GM12878 (cell line): Measurements from ENCODE around the gene PEAR1. TPM values are rescaled to one million over a fixed set of nuclear protein-coding genes. Genes with fewer than 3 reads are reported as not detected.

Experiments
- ATAC-seq: fragments of 200-7000 bp; cut with Tn5 transposase; 3 replicates; pipeline ENCODE4 v1.9.1; 2020; ENCODE audit warnings: mild to moderate bottlenecking, moderate library complexity
- BruUV-seq: library from RNA; stranded (reverse); fragments of 400-500 nt; replicated peaks from 2 replicates; lab custom pipeline; 2021; lab: Mats Ljungman, UMichigan
- CTCF ChIA-PET: fragments of 300-600 bp; sonication (Branson Sonifier 250); formaldehyde crosslinking; extraction: SDS; loops from one replicate; lab custom pipeline; 2021; ENCODE audit warnings: inconsistent platforms; lab: Yijun Ruan, JAX
- POLR2A ChIA-PET: fragments of 350-600 bp; formaldehyde crosslinking; extraction: SDS; loops from one replicate; lab custom pipeline; 2021; ENCODE audit warnings: inconsistent platforms; lab: Charles Lee
- RAD21 ChIA-PET: fragments of 300-600 bp; sonication (Branson Sonifier 250); formaldehyde crosslinking; loops from one replicate; lab custom pipeline; 2023; ENCODE audit warnings: antibody characterized with exemption; ENCODE audit not compliant: unreplicated experiment; lab: Charles Lee
- SMC1A ChIA-PET: fragments of 300-600 bp; sonication (Branson Sonifier 250); formaldehyde crosslinking; loops from one replicate; lab custom pipeline; 2023; ENCODE audit not compliant: unreplicated experiment, uncharacterized antibody; lab: Charles Lee
- DNase-seq: peaks from one replicate; pipeline ENCODE4 v3.0.0-alpha.2; 2011; ENCODE audit warnings: low read depth, low spot score
- FAIRE-seq: peaks from 3 replicates; lab custom pipeline; 2011; peaks lifted over from hg19 to GRCh38; lab: Jason Lieb, UNC
- H2AFZ ChIP-seq: 2 replicates; pipeline ENCODE4 v1.6.0; 2011; ENCODE audit warnings: low read depth, low read length, control low read depth; ENCODE audit not compliant: control insufficient read depth
- H3K27ac ChIP-seq: 2 replicates; pipeline ENCODE4 v1.5.1; 2011; ENCODE audit warnings: control low read depth; ENCODE audit not compliant: control insufficient read depth, insufficient read depth
- H3K27me3 ChIP-seq, 2 experiments: replicated peaks in 1 of 2; 2 replicates each; pipeline versions ENCODE4 v1.6.0 to v1.6.1; 2011; ENCODE audit warnings: low read length in 1 of 2; ENCODE audit not compliant: control insufficient read depth in 2 of 2, insufficient read depth in 2 of 2
- H3K36me3 ChIP-seq, 2 experiments: 2 replicates each; pipeline ENCODE4 v1.5.1; 2011; ENCODE audit warnings: low read length in 1 of 2; ENCODE audit not compliant: control insufficient read depth in 2 of 2, insufficient read depth in 2 of 2
- H3K4me1 ChIP-seq: 2 replicates; pipeline ENCODE4 v1.6.1; 2011; ENCODE audit warnings: mild to moderate bottlenecking, low read length, moderate library complexity, mixed read lengths; ENCODE audit not compliant: control insufficient read depth, insufficient read depth
- H3K4me2 ChIP-seq: 2 replicates; pipeline ENCODE4 v1.6.0; 2011; ENCODE audit warnings: control low read depth; ENCODE audit not compliant: control insufficient read depth, insufficient read depth
- H3K4me3 ChIP-seq: fragments of 200-600 bp; sonication (generic); 2 replicates; pipeline ENCODE4 v1.5.1; 2016
- H3K79me2 ChIP-seq: 2 replicates; pipeline ENCODE4 v1.6.0; 2011; ENCODE audit warnings: low read length; ENCODE audit not compliant: control insufficient read depth, insufficient read depth
- H3K9ac ChIP-seq: 2 replicates; pipeline ENCODE4 v1.8.0; 2011; ENCODE audit warnings: low read length, control low read depth, mixed read lengths; ENCODE audit not compliant: control insufficient read depth, insufficient read depth
- H3K9me3 ChIP-seq: replicated peaks from 3 replicates; pipeline ENCODE4 v1.5.1; 2011; ENCODE audit warnings: mild to moderate bottlenecking, low read length; ENCODE audit not compliant: control insufficient read depth, insufficient read depth
- H4K20me1 ChIP-seq: 2 replicates; pipeline ENCODE4 v1.6.0; 2011; ENCODE audit not compliant: control insufficient read depth, insufficient read depth
- ATF3 ChIP-seq: IDR thresholded peaks from 2 replicates; pipeline ENCODE4 v1.6.1; 2011; ENCODE audit warnings: low read depth, mild to moderate bottlenecking, low read length, moderate library complexity, borderline replicate concordance; ENCODE audit errors: extremely low read depth
- CHD1 ChIP-seq: IDR thresholded peaks from 2 replicates; pipeline ENCODE4 v1.6.1; 2012; ENCODE audit warnings: low read depth, low read length, improper control_type of control experiment
- FOS ChIP-seq: IDR thresholded peaks from 3 replicates; pipeline ENCODE4 v1.6.1; 2011; ENCODE audit warnings: borderline replicate concordance; ENCODE audit not compliant: insufficient read length; ENCODE audit errors: extremely low read depth
- MEF2B ChIP-seq: fragments of 450-650 bp; IDR thresholded peaks from 2 replicates; pipeline ENCODE4 v1.6.1; 2018; ENCODE audit warnings: mild to moderate bottlenecking, moderate library complexity; ENCODE audit not compliant: partially characterized antibody, poor library complexity, severe bottlenecking
- RB1 ChIP-seq: fragments of 450-650 bp; formaldehyde crosslinking; IDR thresholded peaks from 2 replicates; pipeline ENCODE4 v1.6.1; 2017; ENCODE audit warnings: mild to moderate bottlenecking, borderline replicate concordance
- SREBF2 ChIP-seq: IDR thresholded peaks from 2 replicates; pipeline ENCODE4 v1.6.1; 2012; ENCODE audit warnings: mild to moderate bottlenecking, low read length
- WGBS: methylation state at CpG from one replicate; pipeline ENCODE4 v1.1.6; 2016; ENCODE audit warnings: low lambda C conversion rate; ENCODE audit not compliant: insufficient replicate concordance, insufficient coverage; ENCODE audit errors: missing lambda C conversion rate; 5-methylcytosine and 5-hydroxymethylcytosine counted together
- in situ Hi-C: fragments of 300-500 bp; cut with MboI; formaldehyde crosslinking; loops from 9 replicates; pipeline ENCODE4 v1.14.3; 2018; ENCODE audit warnings: mixed read lengths
- intact Hi-C: fragments of 100-400 bp; cut with micrococcal nuclease; formaldehyde crosslinking; loops from one replicate; pipeline ENCODE4 v1.14.2; 2022; ENCODE audit not compliant: unreplicated experiment
- polyA plus RNA-seq, 11 experiments: library from polyadenylated mRNA; depleted of rRNA in 4 of 11; unstranded in 6 of 11; stranded (reverse) in 5 of 11; fragments of >200 nt; fragmentation: Nextera tagmentation in 4 of 11; fragmentation: Illumina TruSeq in 1 of 11; extraction: Ambion mirVana in 4 of 11; extraction: Trizol in 1 of 11; gene quantifications; 1 replicate in 1 of 11; 2 replicates in 10 of 11; pipeline versions ENCODE4 v1.2.1 to v1.2.3, GENCODE V29; 2011 to 2016; ENCODE audit warnings: inconsistent platforms in 2 of 11, missing spikeins in 2 of 11, low read depth in 1 of 11
- total RNA-seq, 4 experiments: library from RNA; depleted of rRNA in 3 of 4; stranded (reverse); fragments of >200 nt in 3 of 4; fragmentation: Illumina TruSeq in 1 of 4; extraction: Trizol in 1 of 4; gene quantifications; 2 replicates each; pipeline versions ENCODE4 v1.2.1 to v1.2.3, GENCODE V29; 2013 to 2021

The PEAR1 gene
- total and polyA plus RNA-seq, 10 of the 15 experiments (the other 5 are each of a cell fraction or from before 2014, with no cell fraction given): not detected

GRCh38 chr1:156847591-156848460, 45.7 kb upstream of the PEAR1 start:
- H3K9me3 ChIP-seq: no peaks in the 10 kb centered on the region
- 12% methylated on average over 7 of the region's 7 CpGs for WGBS
- RAD21 ChIA-PET: interaction anchor here (1.0 to 1.3 kb wide), 4 partner anchors 9 to 126 kb away, joined by 3 to 4 read pairs (median 4); no protein-coding TSS in a partner anchor
- no peak for FAIRE-seq
- no peak overlapping the region for H3K9ac ChIP-seq
- no peak for TF ChIP-seq MEF2B
- TF ChIP-seq FOS: no peak
- TF ChIP-seq RB1: no peak
- no peak for TF ChIP-seq CHD1
- no peak for TF ChIP-seq ATF3
- TF ChIP-seq SREBF2: no peak
- TF ChIP-seq, all 136 proteins: peak for 0
- BruUV-seq: no TSS peak
- in situ Hi-C loops: no loop called here
- no peaks in the 10 kb centered on the region for H3K79me2 ChIP-seq
- CTCF ChIA-PET: interaction anchor here (1.6 to 2.6 kb wide), 6 partner anchors 9 to 158 kb away, joined by 5 to 23 read pairs (median 6); partner anchors contain the start of genes INSRR and NTRK1
- H3K27me3 ChIP-seq: peaks cover 0 to 7% of the 10 kb centered on the region in 2 experiments; a peak in 3 of 4 replicates
- H3K4me1 ChIP-seq: no peaks in the 10 kb centered on the region
- POLR2A ChIA-PET: interaction anchor here (0.5 to 1.5 kb wide), 3 partner anchors 10 to 60 kb away, joined by 3 to 4 read pairs (median 3); no protein-coding TSS in a partner anchor
- no peaks in the 10 kb centered on the region for H4K20me1 ChIP-seq
- H3K36me3 ChIP-seq: no peaks in the 10 kb centered on the region
- no peak overlapping the region for H3K4me2 ChIP-seq
- H2AFZ ChIP-seq: no peak overlapping the region
- H3K4me3 ChIP-seq: no peak overlapping the region
- SMC1A ChIA-PET: interaction anchor here (1.3 to 1.5 kb wide), 2 partner anchors 10 to 13 kb away, joined by 3 to 7 read pairs; partner anchors contain the start of gene NTRK1
- no peak for DNase-seq
- intact Hi-C loops: no loop called here
- no peak for ATAC-seq
- no peak overlapping the region for H3K27ac ChIP-seq
